CD14-positive monocyte (primary cell): Measurements from ENCODE around the gene CST9L. TPM values are rescaled to one million over a fixed set of nuclear protein-coding genes. Genes with fewer than 3 reads are reported as not detected.

ENCODE experiments used
- DNase-seq, 3 donors: peaks; one replicate each; pipeline ENCODE4 v3.0.0-alpha.2; 2011 to 2022
- H2AFZ ChIP-seq: 2 replicates; pipeline ENCODE4 v1.6.0; 2012; ENCODE audit warnings: mild to moderate bottlenecking, low read depth, low read length, inconsistent platforms; ENCODE audit not compliant: insufficient read depth, poor library complexity, severe bottlenecking
- H3K27ac ChIP-seq, 2 donors: 1 replicate in 1 of 2; 2 replicates in 1 of 2; pipeline ENCODE4 v1.5.1; 2012 to 2013; ENCODE audit warnings: low read length in 2 of 2, control low read depth in 1 of 2, inconsistent platforms in 1 of 2, low read depth in 1 of 2, mild to moderate bottlenecking in 1 of 2
- H3K27me3 ChIP-seq, 2 donors: one replicate each; pipeline versions ENCODE4 v1.6.0 to v1.6.1; 2011 to 2013; ENCODE audit warnings: low read length in 2 of 2; ENCODE audit not compliant: control insufficient read depth in 2 of 2, insufficient read depth in 2 of 2
- H3K36me3 ChIP-seq, 2 donors: replicated peaks in 1 of 2; 1 replicate in 1 of 2; 2 replicates in 1 of 2; pipeline versions ENCODE4 v1.5.1 to v1.6.1; 2012 to 2013; ENCODE audit warnings: low read length in 2 of 2, control low read depth in 1 of 2, inconsistent platforms in 1 of 2, mild to moderate bottlenecking in 1 of 2; ENCODE audit not compliant: insufficient read depth in 2 of 2, control insufficient read depth in 1 of 2
- H3K4me1 ChIP-seq, 2 donors: 1 replicate in 1 of 2; 2 replicates in 1 of 2; pipeline versions ENCODE4 v1.5.1 to v1.6.1; 2012 to 2013; ENCODE audit warnings: low read length in 2 of 2, control low read depth in 1 of 2, inconsistent platforms in 1 of 2, mild to moderate bottlenecking in 1 of 2, moderate library complexity in 1 of 2; ENCODE audit not compliant: insufficient read depth in 2 of 2, control insufficient read depth in 1 of 2
- H3K4me2 ChIP-seq: replicated peaks from 2 replicates; pipeline ENCODE3; 2012; ENCODE audit warnings: low read length, moderate library complexity, mild to moderate bottlenecking; ENCODE audit not compliant: poor library complexity, severe bottlenecking; ENCODE audit errors: extremely low read depth
- H3K4me3 ChIP-seq, 3 experiments: fragments of 200-600 bp in 1 of 3; sonication (generic) in 1 of 3; replicated peaks in 1 of 3; 1 replicate in 2 of 3; 2 replicates in 1 of 3; pipeline ENCODE4 v1.5.1; 2011 to 2013; ENCODE audit warnings: low read length in 3 of 3, mild to moderate bottlenecking in 3 of 3, control low read depth in 2 of 3, low read depth in 2 of 3, inconsistent platforms in 1 of 3, moderate library complexity in 1 of 3
- H3K79me2 ChIP-seq: 2 replicates; pipeline ENCODE4 v1.6.0; 2012; ENCODE audit warnings: mild to moderate bottlenecking, control low read depth, inconsistent platforms, low read length, moderate library complexity; ENCODE audit not compliant: insufficient read depth
- H3K9ac ChIP-seq: 2 replicates; pipeline ENCODE4 v1.6.0; 2017; ENCODE audit warnings: low read length, mild to moderate bottlenecking; ENCODE audit not compliant: insufficient read depth, poor library complexity, severe bottlenecking
- H3K9me3 ChIP-seq, 2 donors: replicated peaks in 1 of 2; 1 replicate in 1 of 2; 2 replicates in 1 of 2; pipeline versions ENCODE4 v1.5.1 to v1.6.1; 2012 to 2013; ENCODE audit warnings: low read length in 2 of 2, control low read depth in 1 of 2; ENCODE audit not compliant: control insufficient read depth in 1 of 2, insufficient read depth in 1 of 2
- H4K20me1 ChIP-seq: 2 replicates; pipeline ENCODE4 v1.6.0; 2012; ENCODE audit warnings: mild to moderate bottlenecking, low read length, control low read depth, moderate library complexity; ENCODE audit not compliant: insufficient read depth
- H3K27ac Mint-ChIP-seq, 7 donors: one replicate each; pipeline ENCODE4 v1.8.0; 2020; ENCODE audit warnings: mild to moderate bottlenecking in 7 of 7, mixed read lengths in 7 of 7, moderate library complexity in 6 of 7, inconsistent platforms in 2 of 7
- H3K27me3 Mint-ChIP-seq, 3 donors: one replicate each; pipeline ENCODE4 v1.8.0; 2021 to 2022; ENCODE audit warnings: low read depth in 3 of 3, mild to moderate bottlenecking in 3 of 3, mixed read lengths in 3 of 3, moderate library complexity in 3 of 3, inconsistent platforms in 1 of 3
- H3K36me3 Mint-ChIP-seq, 2 donors: one replicate each; pipeline ENCODE4 v1.8.0; 2020; ENCODE audit warnings: mixed read lengths in 2 of 2, inconsistent platforms in 1 of 2, mild to moderate bottlenecking in 1 of 2
- H3K4me1 Mint-ChIP-seq: one replicate; pipeline ENCODE4 v1.8.0; 2020; ENCODE audit warnings: mild to moderate bottlenecking, mixed read lengths
- H3K4me3 Mint-ChIP-seq, 2 donors: one replicate each; pipeline ENCODE4 v1.8.0; 2020; ENCODE audit warnings: mild to moderate bottlenecking in 2 of 2, mixed read lengths in 2 of 2, moderate library complexity in 1 of 2
- H3K9me3 Mint-ChIP-seq, 7 donors: one replicate each; pipeline ENCODE4 v1.8.0; 2020 to 2022; ENCODE audit warnings: mixed read lengths in 7 of 7, mild to moderate bottlenecking in 6 of 7, moderate library complexity in 6 of 7, inconsistent platforms in 2 of 7
- CTCF ChIP-seq: fragments of 200-600 bp; IDR thresholded peaks from one replicate; pipeline ENCODE4 v1.8.0; 2022; ENCODE audit warnings: antibody characterized with exemption, mild to moderate bottlenecking
- WGBS: methylation state at CpG from one replicate; pipeline ENCODE4 v1.1.5; 2013; ENCODE audit warnings: missing lambda C conversion rate; ENCODE audit not compliant: insufficient coverage; 5-methylcytosine and 5-hydroxymethylcytosine counted together
- intact Hi-C, 2 donors: fragments of 100-400 bp; cut with micrococcal nuclease; formaldehyde crosslinking; loops; one replicate each; pipeline versions ENCODE4 v1.15.0 to v1.15.1; 2023
- polyA minus RNA-seq: library from RNA; depleted of rRNA, polyadenylated mRNA; stranded (reverse); fragments of >200 nt; gene quantifications from 2 replicates; pipeline ENCODE4 v1.2.3, GENCODE V29; 2012
- polyA plus RNA-seq, 3 donors: library from polyadenylated mRNA; depleted of rRNA in 1 of 3; unstranded in 2 of 3; stranded (reverse) in 1 of 3; fragments of 300-500 nt in 2 of 3; fragments of >200 nt in 1 of 3; fragmentation: Illumina TruSeq in 2 of 3; gene quantifications; 1 replicate in 2 of 3; 2 replicates in 1 of 3; pipeline ENCODE4 v1.2.3, GENCODE V29; 2012 to 2021
- total RNA-seq, 12 experiments: library from RNA in 1 of 12; stranded (reverse) in 1 of 12; fragments of 120-200 nt in 1 of 12; gene quantifications; one replicate each; pipeline ENCODE4 v1.2.4 and lab custom pipeline; 2013 to 2026; ENCODE audit warnings: mixed read lengths in 6 of 12, inconsistent platforms in 1 of 12

CST9L gene
- total RNA-seq (2013): not detected
- not detected for polyA plus RNA-seq
- polyA minus RNA-seq: not detected in 2 replicates
- total RNA-seq (lab: John Stamatoyannopoulos, UW): 0 to 0.15 (median 0) reads per million in 11 experiments

GRCh38 chr20:23568320-23568970 lies at the start of gene CST9L:
Gene CST9L (minus strand): TSS chr20:23568484. CDS start chr20:23568450, 34 bp downstream.
- Mint-ChIP-seq H3K27me3 (peaks cover 0 to 7% (median 2%) of the 10 kb centered on the region in 3 donors), H3K36me3 (no peaks in the 10 kb centered on the region), H3K27ac (no peak within 1 kb of the TSS), H3K4me3 (no peak within 1 kb of the TSS), H3K9me3 (peaks cover 0 to 6% (median 0%) of the 10 kb centered on the region in 7 donors), H3K4me1 (peaks cover 1% of the 10 kb centered on the region)
- H4K20me1 ChIP-seq: no peaks in the 10 kb centered on the region
- no peaks in the 10 kb centered on the region for H3K36me3 ChIP-seq
- H3K4me3 ChIP-seq: no peak within 1 kb of the TSS
- no peak for TF ChIP-seq CTCF
- H3K9ac ChIP-seq: no peak within 1 kb of the TSS
- H3K9me3 ChIP-seq: peaks cover 0 to under 1% of the 10 kb centered on the region in 2 donors
- no peaks in the 10 kb centered on the region for H3K4me1 ChIP-seq
- no peak for DNase-seq
- intact Hi-C loops: no loop called here
- no peak within 1 kb of the TSS for H3K27ac ChIP-seq
- H3K79me2 ChIP-seq: no peaks in the 10 kb centered on the region
- H3K27me3 ChIP-seq: no peaks in the 10 kb centered on the region
- no peak within 1 kb of the TSS for H3K4me2 ChIP-seq
- WGBS: 89% methylated on average over 5 of the region's 11 CpGs
- H2AFZ ChIP-seq: no peak within 1 kb of the TSS

- Histone ChIP-seq H3K27me3 (no peaks in the 10 kb centered on the region), H3K4me3 (no peak overlapping the region), H3K27ac (no peak overlapping the region), H4K20me1 (no peaks in the 10 kb centered on the region), H3K9ac (no peak overlapping the region), H3K36me3 (no peaks in the 10 kb centered on the region), H3K79me2 (no peaks in the 10 kb centered on the region), H2AFZ (no peak overlapping the region), H3K4me1 (peaks cover 0 to 4% of the 10 kb centered on the region in 2 donors), H3K4me2 (no peak overlapping the region), H3K9me3 (no peaks in the 10 kb centered on the region)
- 96% methylated on average over 4 of the region's 5 CpGs for WGBS
- no peak for TF ChIP-seq CTCF
- intact Hi-C loops: no loop called here
- H3K4me3 Mint-ChIP-seq: no peak overlapping the region
- peaks cover 0 to 1% (median 0%) of the 10 kb centered on the region in 7 donors for H3K9me3 Mint-ChIP-seq
- peaks cover 3 to 13% (median 4%) of the 10 kb centered on the region in 3 donors for H3K27me3 Mint-ChIP-seq
- peaks cover 18% of the 10 kb centered on the region for H3K4me1 Mint-ChIP-seq
- no peak overlapping the region for H3K27ac Mint-ChIP-seq
- no peaks in the 10 kb centered on the region for H3K36me3 Mint-ChIP-seq
- DNase-seq: no peak
Observed at GRCh38 chr20:23614163-23614562, 45.9 kb upstream of the CST9L start.
